Hindlimb muscle (tissue), 1 donor: ENCODE measurements around the gene MEMO1. TPM values are rescaled to one million over a fixed set of nuclear protein-coding genes. Genes with fewer than 3 reads are reported as not detected.

Experiments
- polyA plus RNA-seq: library from polyadenylated mRNA; unstranded; fragments of 120-200 nt; gene quantifications from one replicate; pipeline ENCODE4 v1.2.1, GENCODE V29; 2013; ENCODE audit not compliant: insufficient read length

The MEMO1 gene
- polyA plus RNA-seq, 1 donor, result 39.6 TPM

Other genes starting within 250 kb of the MEMO1 start
- 43.9 TPM for gene DPY30, start 28.8 kb upstream of the MEMO1 start, polyA plus RNA-seq
- 17.6 TPM for gene SPAST, start 52.5 kb upstream of the MEMO1 start, polyA plus RNA-seq
- gene SLC30A6, start 154.9 kb upstream of the MEMO1 start, polyA plus RNA-seq, result 14.8 TPM